LoVo (cell line): ENCODE measurements around the gene ZNF423.
A peak's percentile ranks its signal among the peaks of the same experiment; 100 is the strongest.

Source experiments
- DNase-seq: peaks from one replicate; pipeline ENCODE4 v3.0.0-alpha.2; 2016; ENCODE audit warnings: low spot score

The ZNF423 gene

DNA sequence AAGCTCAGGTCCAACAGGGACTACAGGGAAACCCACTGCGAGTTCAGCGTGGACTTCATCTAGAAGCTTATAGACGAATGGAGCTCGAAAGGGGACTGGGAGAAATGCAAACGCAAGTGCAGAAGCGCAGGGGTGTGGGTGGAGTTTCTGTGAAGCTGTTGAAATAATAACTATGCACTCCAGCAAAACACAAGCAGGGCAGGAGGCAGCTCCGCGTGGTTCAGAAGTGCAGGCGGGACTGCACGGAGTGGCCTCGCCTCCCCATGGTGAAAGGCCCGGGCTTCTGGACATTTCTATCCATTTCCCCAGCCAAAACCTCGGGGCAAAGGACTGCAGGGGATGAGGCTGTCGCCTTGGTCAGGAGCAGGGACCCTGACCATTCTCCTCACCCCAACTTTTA is 74.5 kb downstream of the ZNF423 start:
- DNase-seq: no peak

- DNase-seq: no peak
Observed at GRCh38 chr16:49780433-49780832, 75.5 kb downstream of the ZNF423 start.

DNA sequence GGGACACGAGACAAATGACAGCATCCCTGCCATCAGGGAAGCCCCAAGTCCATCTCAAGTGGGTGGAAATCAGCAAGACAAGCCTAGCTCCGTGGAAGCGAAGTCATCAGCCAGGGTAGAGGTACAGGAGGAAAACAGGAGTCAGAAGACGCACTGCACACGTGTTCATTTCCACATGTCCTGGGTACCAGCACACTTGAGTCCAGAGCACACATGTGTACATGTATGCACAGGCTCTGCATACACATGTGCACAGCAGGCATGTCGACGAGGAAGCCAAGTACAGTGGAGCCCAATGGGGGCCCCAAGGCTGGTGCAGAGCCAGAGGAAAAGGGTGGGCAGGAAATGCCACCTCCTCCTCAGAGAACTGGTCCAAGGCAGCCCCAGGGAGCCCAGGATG is 75.9 kb downstream of the ZNF423 start:
- no peak for DNase-seq

DNA sequence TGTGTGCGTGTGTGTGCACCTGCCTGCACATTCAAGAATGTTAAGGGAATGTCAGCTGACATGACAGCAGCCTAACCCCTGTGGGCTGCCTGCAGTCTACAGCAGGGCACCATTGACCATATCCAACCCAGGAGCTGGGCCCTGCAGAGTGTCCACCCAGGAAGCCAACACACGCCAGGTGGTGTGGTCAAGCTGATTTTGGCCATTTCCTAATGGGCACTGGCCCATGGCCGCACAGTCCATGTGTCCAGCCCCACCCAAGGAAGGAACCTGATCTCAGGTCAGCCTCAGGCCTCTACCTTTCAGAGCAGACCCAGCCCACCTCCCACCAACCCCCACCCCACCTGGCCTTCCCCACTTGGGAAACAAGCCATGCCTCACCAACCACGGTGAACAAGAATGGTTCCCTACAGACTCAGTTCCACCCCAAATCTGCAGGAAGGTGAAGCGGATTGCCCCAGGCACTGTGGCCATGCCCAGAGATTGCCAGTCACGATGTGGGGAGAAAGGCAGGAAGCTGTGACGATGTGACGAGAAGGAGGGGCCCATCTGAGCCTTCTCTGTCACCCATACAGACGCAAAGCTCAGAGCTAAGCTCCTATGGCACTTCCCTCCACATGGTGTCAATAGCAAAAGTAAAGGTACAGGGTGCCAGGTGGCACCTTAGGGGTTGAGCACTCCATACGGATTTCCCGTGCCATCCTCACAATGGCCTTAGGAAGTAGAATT is 77.5 kb downstream of the ZNF423 start:
- no peak for DNase-seq

- DNase-seq: no peak
Observed at GRCh38 chr16:49776734-49777133, 79.2 kb downstream of the ZNF423 start.

- DNase-seq: no peak
Observed at GRCh38 chr16:49776085-49776595, 79.8 kb downstream of the ZNF423 start.

- DNase-seq: no peak
Observed at GRCh38 chr16:49775581-49775980, 80.3 kb downstream of the ZNF423 start.

DNA sequence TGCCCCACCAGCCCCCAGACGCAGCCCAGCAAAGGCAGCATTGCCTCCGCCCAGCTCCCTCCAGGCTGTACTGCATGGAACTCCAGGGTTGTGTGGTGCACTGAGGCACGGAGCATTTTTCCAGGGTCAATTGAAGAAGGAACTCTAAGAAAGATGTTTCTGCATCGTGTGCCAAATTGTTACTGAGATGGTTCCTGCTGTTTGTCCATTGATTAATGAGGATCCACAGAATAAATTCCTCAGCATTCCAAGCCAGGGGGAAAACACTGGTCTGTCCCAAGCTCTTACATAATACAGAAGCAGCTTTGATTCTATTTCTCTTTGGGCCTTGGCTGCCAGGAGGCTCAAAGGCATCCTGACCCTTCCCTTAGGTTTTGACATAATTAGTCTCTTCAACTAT is 80.9 kb downstream of the ZNF423 start:
- DNase-seq: no peak

DNA sequence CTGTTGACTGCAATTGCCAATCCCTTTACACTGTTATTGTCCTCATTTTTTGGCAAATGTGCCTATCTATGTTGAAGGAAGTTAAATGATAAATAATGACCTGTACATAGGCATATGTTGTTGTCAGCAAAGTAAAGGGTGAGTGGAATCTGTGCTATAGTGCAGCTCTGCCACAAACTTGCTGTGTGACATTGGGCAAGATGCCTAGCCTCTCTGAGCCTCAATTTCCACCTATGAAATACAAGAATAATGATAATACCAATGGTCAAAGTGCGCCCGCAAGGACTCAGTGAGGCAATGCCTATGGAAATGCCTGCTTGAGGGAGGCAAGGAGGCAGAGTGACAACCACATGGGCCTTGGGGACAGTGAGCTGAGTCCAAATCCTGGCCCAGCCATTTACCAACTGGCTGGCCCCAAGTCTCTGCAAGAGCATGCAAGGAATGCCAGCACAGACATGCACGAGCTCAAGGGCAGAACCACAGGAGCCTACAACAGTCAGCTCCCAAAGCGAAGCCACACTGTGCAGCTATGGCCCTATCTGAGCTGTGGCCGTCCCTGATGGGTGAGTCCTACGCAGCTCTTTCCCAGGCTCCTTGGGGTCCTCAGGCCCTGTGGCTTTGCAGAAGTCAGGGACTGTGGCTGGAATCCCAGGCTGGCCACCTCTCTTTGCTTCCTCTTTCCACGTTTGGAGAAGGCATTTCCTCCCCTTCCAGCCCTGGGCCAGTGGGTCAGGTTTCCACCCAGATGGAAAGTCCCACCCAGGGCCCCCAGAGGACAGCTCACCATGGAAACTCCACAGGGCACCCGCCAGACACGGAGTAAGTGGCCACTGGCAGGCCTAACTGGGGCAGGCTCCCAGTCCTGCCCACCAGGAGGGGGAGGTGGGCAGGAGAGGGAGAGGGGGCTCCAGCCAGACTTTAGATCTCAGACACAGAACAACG is 82.1 kb downstream of the ZNF423 start:
- no peak for DNase-seq

- no peak for DNase-seq
Observed at GRCh38 chr16:49767998-49768397, 87.9 kb downstream of the ZNF423 start.

- DNase-seq: no peak
Observed at GRCh38 chr16:49767414-49767813, 88.5 kb downstream of the ZNF423 start.

DNA sequence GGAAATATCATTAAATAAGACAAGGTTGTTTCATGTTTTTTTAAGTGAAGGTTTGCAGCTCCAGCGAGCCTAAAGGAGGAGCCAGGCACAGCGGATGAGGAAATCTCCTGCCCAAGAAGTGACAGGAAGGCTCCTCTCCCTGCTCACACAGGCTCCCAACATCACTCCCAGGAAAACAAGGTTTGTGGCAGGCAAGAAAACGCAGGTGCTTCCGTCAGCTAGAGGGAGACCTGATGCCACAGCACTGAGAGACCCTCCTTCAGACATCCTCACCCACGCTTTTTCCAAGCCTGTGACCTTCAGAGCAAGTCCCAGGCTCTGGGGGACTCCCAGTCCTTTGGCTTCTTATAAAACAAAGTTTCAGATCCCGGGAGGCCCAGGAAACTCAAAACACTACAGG is 89.7 kb downstream of the ZNF423 start:
- DNase-seq: no peak

DNA sequence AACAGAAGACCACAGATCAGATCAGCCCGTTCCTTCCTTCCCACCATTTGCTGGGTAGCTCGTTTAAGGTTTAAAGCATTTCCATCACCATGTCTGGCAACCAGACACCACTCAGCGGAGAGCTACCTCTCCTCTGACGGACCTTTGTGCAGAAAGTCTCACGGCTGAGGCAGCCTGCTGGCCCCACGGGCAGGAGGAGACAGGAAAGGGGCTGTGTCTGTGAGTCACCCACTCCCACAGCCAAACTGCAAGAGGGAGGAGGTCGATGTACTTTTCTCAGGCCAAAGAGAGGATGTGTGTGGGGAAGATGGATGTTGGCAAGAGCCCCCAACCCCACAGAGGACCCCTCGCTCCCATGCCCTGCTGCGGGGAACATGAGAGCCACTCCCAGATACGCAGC is 92.1 kb downstream of the ZNF423 start:
- DNase-seq: no peak

DNA sequence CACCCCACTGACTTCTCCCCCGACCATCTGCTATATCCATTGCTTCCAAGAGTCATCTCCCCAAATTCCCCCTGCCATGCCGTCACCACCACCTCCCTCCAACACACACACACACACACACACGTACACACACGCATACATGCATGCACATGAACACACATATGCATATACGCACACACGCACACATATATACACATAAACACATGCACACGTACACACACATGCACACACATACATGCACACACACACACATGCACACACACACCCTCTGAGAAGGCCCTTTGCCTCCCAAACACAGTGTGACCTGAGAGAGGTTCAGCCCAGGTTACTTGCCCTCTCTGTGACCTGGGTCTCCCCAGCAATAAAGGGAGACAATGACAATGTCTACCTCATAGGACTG is 95.1 kb downstream of the ZNF423 start:
- DNase-seq: no peak

GRCh38 chr16:49757559-49758069 is 98.3 kb downstream of the ZNF423 start:
- DNase-seq: no peak

DNA sequence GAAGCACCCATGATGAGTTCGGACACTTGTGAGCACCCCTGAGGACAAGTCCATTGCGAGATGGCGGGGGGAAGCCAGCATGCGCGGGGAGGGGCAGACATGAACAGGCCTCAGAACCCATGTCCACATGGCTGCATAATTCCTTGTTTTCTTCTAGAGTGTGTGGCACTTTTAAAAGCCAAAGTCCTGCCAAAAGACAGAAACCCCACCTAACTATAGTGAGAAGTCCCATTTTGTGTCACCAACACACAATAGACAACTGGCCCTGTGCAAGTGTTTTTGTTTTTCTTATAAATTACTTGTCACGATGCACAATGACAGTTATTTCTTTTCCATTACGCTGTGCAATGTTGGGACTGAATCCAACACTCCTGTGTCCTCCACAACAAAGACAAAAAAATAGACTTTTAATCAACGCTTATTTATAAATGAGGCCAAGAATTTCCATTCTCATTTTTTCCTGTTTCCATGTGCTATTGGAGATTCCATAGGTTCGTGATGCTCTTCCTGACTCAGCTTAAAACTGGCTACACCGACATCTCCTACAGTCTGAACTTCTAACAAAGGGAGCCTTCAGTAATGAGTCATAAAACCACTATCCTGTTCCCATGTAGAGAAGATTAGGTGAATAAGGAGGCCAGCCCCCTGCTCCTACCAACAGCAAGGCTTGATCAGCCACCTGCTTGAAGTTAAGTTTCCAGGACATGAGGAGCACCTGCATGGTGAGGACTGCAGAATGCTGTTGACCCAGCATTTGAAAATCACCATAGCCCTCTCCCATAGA is 98.9 kb downstream of the ZNF423 start:
- no peak for DNase-seq

DNA sequence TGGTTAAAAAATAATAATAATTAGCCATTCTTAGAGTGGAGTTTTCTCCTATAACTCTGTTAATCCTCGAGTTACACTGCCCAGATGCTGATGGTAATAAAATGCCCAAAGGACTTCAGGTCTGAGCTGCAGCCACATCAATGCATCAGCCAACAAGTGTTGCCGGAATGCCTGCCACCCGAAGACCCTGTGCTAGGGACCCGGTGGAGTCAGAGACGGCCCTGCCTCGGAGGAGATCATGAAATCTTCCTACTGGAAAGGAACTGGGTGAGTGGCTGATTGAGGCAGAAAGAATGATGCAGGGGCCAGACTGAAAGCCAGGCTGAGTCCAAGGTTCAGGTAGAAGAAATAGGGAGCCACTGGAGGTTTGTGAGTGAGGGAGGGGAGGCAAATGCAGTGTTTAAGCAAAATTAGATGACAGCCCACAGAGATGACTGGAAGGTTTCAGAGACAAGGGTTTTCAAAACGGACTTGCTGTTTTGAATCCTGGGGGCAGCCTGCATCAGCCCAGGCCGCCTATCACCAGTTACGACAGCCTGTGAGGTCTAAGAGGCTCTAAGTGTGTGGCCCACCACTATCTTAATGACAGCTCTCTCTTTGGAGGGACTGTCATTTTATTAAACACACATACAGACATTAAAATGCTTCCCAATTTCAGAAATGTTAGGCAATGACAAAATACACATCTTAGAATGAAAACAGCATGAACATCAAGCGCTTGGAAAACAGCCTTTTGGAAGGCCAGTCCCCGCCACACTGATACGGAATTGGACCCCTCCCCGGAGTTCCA is 100.0 kb downstream of the ZNF423 start:
- DNase-seq: no peak

DNA sequence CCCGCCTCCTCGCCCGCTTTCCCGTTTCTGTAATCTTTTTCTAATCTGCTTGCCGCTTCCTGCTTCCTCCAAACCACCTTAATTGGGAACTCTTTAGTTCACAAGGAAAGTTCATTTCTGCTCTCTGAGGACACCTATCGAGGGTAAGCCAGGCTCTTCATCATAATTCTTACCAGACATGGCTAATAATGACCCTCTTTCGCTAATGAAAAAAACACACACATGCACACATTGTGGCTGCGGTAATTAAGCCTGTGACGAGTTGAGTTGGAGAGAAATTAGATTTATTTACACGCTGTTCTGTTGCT is 100.6 kb downstream of the ZNF423 start:
- peak; percentile 48 for DNase-seq

- no peak for DNase-seq
Observed at GRCh38 chr16:49754495-49755312, 101.2 kb downstream of the ZNF423 start.

DNA sequence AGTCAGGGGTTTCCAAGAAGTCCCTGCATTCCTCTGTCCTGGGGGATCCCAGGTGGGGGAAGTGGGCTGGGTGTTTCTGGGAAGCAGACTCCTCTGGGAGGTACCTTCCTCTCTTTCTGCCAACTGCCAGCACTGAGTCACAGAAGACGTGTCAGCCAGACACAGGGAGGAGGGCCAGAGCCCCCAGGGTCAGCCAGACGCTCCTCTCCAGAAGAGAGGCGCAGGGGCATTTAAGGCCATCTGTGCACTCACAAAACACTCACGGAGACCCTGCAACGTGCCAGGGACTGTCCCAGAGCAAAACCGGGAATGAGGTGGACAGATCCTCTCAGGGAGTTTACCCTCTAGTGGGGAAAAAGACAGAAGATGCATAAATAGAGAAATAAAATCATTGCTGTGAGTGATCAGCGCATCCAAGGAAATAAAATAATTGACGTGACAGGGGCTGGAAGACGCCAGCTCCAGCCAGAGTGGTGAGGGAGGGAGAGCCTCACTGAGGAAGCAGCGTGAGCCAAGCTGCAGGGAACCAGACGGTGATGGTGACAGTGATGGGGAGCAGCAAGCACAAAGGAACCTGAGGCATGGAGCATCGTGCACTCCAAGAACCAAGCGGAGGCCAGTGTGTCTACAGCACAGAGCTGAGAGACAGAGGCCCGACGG is 105.4 kb downstream of the ZNF423 start:
- no peak for DNase-seq
